Fibroblast of skin of back (primary cell): ENCODE data around the gene PTH2.

Source experiments
- DNase-seq: peaks from one replicate; pipeline ENCODE4 v3.0.0-alpha.2; 2013

PTH2 gene

DNA sequence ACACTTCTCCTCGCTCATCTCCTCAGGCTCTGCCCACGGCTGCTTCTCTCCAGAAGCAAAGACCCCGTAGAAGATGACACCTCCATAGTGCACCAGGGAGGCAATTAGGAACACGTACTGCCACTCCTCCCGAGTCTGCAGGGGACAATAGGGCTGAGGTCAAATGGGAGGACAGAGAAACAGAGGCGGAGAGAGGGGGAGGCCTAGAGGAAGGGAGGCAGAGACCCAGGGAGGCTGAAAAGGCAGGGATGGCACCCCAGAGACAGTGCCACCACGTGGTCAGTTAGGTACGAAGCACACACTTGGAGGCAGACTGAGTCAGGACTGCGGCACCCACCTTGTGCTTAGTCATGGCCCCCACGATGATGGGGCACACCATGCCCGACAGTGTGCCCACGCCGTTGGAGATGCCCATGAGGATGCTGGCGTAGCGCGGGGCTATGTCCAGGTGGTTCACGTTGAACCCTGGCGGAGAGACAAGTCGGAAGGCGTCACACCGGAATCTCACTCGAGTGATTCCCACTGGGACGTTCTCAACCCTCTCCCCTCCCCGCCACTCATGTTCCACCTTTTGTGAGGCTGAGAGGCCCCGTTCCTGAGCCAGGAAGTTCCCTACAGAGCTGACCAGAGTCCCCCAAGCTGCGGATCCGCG is 7.6 kb upstream of the PTH2 start:
- DNase-seq: no peak

DNA sequence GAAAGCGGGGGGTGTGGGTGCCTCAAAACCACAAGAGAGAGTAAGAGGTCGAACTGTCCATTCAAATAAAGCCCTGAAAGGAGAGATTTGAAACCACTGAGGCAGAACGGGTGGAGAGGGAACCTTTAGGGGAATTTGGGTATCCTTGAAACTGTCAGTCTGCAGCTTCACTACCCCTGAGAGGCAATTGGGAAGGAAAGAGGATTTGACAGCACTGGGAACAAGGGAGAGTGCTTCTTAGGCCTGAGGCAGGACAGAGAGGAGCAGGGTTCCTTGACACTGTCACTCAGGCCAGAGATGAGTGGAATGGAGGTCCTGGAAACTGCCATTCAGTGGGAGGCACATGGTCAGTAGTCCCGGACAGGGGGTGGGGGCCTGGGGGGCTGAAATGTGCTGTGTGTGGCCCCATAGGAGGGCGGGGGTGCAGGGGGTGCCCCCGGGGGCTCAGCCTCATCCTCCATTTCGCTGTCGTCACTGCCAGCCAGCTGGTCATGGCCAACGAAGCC is 7.0 kb upstream of the PTH2 start:
- no peak for DNase-seq

DNA sequence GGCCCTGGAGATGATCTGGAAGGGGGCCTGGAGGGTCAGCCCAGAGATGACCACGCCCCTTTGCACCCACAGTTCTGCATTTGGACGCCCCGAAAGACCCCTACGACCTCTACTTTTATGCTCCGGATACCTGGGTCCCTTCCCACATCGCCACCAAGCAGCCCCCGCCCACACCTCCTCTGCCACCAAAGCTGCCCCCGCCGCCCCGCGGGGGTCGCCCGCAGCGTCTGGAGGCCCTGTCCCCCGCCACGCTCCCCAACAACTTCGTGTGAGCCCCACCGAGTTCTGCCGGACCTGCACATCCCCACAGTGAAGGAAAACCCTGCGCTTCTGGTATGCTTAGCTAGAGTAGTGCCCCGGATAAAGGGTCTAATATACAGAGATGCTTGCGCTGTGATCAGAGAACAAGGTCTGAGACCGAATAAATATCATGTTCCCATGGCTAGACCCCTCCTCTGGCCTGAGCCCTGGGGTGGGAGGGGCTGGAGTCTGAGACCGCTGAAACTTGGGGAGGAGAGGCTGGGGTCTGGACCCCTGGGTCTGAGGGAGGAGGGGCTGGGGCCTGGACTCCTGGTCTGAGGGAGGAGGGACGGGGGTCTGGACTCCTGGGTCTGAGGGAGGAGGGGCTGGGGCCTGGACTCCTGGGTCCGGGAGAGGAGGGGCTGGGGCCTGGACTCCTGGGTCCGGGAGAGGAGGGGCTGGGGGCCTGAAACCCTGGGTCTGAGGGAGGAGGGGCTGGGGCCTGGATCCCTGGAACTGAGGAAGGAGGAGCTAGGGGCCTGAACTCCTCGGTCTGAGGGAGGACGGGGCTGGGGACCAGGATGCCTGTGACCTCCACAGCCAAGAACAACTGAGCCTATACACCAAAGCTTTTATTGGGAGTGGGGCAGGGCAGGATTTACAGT is 5.6 kb upstream of the PTH2 start:
- DNase-seq: no peak

- no peak for DNase-seq
Measured at GRCh38 chr19:49427855-49428546, 4.8 kb upstream of the PTH2 start.

DNA sequence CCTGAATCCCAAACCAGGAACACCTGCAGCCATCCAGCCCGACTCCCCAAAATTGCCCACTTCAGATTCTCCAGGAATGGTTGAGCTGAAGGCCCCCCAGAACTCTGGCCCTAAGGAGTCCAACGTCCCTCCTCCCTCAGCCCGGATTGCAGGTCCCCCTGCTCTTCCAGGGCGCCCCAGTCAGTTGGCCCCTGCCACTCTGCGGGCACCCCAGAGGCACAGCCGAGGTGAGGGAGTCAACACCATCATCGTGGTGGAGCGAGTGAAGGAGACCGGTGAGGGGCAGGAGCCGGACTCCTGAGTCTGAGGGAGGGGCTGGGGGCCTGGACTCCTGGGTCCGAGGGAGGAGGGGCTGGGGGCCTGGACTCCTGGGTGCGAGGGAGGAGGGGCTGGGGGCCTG is 4.1 kb upstream of the PTH2 start:
- DNase-seq: no peak

DNA sequence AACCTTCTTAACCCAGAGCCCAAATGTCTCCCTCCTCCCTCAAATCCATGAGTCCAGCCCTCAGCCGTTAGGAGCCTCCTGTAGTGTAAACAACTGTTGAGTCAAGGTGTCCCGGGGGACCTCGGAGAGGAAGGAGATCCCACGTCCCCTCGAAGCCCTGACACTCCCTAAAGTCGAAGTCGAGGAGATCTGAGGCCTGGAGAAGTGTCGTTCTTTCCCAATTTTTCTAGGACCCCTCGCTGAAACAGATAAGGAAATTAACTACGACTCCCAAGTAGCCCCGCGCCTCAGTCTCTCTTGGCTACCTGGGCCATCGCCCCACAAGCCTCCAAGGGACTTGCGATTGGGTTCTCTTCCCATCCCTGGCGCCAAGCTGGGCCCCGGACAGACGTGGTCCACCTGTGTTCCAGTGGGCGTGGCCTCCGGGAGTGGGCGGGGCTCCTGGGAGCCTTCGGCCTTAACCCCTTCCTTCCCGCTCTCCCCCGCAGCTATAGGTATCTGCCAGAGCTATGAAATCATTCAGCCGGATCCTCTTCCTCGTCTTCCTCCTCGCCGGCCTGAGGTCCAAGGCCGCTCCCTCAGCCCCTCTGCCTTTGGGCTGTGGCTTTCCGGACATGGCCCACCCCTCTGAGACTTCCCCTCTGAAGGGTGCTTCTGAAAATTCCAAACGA is 2.8 kb upstream of the PTH2 start:
- DNase-seq: peak; percentile 40

DNA sequence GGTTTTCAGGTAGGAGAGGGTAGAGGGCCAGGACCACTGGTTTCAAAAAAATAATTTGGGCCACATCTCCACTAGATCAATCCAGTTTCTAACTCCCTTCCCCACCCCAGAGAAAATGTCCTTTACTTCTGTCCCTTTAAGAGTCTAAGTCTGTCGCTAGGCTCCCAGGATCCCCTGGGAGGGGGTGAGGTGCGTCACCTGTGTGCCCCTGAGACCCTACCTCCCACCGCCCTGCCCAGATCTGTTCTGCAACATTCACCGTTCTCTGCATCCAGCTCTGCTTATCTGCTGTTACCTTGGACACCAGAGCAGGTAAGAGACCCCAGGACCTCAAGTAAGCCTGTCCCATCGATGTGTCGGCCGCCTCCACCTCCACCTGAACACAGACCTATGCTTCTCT is 1.9 kb upstream of the PTH2 start, which contains the start of gene GFY:
Gene GFY, plus strand, starts transcription at position 211 of the 400 bp plus-strand sequence. CDS start 1,043 bp downstream, outside the sequence.
- DNase-seq: no peak

- DNase-seq: no peak
Measured at GRCh38 chr19:49423985-49424303, 703 bp upstream of the PTH2 start.

GRCh38 chr19:49422407-49423070 is 702 bp downstream of the PTH2 start:
- peak; percentile 40 for DNase-seq

- no peak for DNase-seq
Measured at GRCh38 chr19:49421878-49422202, 1.4 kb downstream of the PTH2 start.

DNA sequence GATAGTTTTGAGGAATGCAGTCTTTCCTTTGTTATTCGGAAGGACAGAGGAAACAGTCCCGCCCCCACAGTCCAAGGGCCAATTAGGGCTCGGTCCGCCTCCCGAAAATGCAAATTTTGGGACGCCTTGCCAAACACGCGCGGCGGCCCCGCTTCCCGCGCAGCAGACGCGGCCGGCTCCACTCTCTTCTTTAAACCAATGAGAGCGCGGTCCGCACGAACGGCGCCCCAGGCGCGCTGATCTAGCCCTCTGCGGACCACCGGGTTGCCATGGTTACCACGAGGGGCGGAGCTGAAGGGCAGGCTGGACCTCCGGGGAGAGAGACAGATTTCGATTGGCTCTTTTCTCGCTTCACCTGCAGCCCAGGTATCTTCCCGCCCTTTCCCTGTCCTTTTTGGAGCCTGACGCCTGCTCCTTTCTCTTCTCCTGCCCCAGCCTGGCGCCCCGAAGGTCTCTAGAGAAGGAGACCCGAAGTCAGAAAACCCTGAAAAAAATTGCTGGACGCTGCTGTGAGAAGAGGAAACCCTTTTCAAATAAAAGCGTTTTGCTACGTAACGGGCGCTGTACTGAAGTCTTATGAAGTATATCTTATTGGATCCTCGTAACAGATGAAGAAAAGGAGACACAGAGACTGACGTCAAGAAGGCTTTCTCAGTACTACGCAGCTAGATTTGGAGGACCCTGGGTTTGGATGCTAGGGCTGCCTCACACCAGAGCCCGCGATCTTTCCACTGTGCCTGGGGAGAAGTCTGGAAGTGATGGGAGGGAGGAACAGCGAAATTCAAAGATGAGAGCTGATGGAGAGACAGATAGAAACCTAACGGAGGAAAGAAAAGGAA is 2.0 kb downstream of the PTH2 start:
- DNase-seq: peak; percentile 62

GRCh38 chr19:49420227-49420626 is 3.0 kb downstream of the PTH2 start:
- no peak for DNase-seq

GRCh38 chr19:49419173-49419572 is 4.1 kb downstream of the PTH2 start:
- DNase-seq: peak; percentile 19

DNA sequence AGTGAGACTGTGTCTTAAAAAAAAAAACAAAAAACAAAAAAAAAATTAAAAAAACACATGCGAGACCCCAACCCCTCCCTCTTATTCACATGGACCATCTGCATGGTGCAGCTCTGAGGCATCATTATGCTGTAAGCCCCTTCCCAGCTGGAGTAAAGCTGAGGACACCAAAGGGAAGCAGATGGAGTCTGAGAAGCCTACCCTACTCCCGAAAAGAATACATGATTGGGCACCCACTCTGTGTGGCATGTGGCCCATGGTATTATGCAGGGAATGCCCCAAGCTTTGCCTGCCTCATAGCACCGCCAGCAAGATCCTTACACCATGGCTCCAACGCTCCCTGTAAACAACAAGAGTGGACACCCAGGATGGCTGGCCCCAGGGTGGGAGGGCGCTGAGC is 4.7 kb downstream of the PTH2 start:
- DNase-seq: no peak

- no peak for DNase-seq
Measured at GRCh38 chr19:49417088-49417487, 6.2 kb downstream of the PTH2 start.

GRCh38 chr19:49415810-49416200 is 7.4 kb downstream of the PTH2 start:
- DNase-seq: no peak

GRCh38 chr19:49415102-49415809 is 8.0 kb downstream of the PTH2 start:
- no peak for DNase-seq

DNA sequence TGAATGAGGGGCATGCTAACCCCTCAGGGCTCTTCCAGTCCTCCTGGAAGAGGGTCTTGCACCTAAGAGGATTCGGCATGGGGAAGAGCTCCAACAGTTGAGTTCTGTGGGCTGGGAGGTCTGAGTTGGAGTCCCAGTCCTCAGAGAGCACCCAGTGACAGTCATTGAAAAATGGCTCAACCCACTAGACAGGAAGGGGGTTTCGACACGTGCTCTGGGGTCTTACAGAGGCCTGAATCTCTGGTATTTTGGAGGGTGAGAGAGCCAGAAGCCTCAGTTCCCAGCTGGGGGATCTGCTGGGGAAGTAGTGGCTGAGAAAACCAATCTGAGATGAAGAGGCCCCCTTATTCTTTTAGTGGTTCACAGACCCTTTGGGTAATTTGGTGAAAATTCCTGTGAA is 9.0 kb downstream of the PTH2 start:
- DNase-seq: no peak

DNA sequence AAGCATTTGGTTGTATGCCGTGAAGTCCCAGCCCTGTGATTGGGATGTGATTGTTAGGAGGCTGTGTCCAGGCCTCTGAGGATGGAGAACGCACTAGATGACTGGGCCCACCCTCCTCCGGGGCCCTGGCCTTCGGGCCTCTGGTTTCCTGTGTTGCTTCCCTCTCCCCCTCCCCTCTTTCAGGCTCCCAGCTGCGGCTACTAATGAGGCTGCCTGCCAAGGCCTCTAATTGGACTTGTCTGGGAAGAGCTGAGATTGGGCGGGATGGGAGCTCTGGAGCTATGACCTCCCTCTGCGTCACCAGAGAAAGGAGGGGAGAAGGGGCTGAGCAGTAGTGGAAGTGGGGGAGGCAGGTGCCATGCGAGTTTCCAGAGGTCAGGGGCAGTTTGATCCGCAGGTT is 9.9 kb downstream of the PTH2 start:
- no peak for DNase-seq

GRCh38 chr19:49411681-49412326 is 11.4 kb downstream of the PTH2 start:
- DNase-seq: no peak
